GM21390 (cell line): Measurements from ENCODE around the gene PAWR.

ENCODE experiments used
- ATAC-seq: cut with Tn5 transposase; IDR thresholded peaks from one replicate; pipeline ENCODE4 v1.9.1; 2021; ENCODE audit not compliant: unreplicated experiment

The PAWR gene, protein sequence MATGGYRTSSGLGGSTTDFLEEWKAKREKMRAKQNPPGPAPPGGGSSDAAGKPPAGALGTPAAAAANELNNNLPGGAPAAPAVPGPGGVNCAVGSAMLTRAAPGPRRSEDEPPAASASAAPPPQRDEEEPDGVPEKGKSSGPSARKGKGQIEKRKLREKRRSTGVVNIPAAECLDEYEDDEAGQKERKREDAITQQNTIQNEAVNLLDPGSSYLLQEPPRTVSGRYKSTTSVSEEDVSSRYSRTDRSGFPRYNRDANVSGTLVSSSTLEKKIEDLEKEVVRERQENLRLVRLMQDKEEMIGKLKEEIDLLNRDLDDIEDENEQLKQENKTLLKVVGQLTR

GRCh38 chr12:79690638-79691510, at the start of gene PAWR:
Gene PAWR, minus strand, starts transcription at chr12:79690964. Its CDS starts 720 bp downstream, at chr12:79690244.
- peak; percentile 52 for ATAC-seq

DNA sequence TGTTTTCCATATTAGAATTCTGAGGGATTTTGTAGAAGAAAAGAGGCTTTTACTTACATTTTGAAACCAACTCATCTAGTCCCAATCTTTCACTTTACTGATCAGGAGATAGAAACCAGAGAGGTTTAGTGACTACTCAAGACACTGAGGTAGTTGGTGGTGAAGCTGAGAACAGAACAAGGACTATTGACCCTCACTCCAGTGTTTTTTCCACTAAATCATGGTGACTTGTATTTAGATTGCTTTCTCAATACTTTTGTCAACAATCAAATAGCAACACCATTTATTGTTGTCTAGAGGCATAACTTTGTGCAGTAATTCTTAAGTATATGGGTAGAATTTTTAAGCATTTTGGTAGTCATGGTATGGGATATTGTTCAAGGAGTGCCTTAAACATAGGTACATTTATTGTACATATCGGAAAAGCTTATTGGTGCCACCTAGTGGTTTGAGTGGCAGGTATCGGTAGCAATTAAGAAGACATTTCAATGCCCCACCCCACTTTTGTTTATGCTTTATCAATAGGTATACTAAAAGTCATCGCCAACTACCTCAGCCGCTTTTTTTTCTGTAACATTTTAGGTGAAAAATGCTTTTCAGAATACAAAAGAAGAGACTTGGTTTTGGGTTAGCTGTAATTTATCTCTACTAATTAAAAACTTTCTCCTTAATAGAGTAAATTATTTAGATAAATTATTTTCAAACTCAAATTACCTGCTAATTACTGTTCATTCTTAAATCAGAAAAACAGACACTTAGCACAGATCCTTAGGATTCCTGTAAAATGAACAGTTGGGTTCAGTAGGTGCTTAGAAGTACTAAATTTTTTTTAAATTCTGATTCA, 47.3 kb upstream of the PAWR start:
- peak; percentile 93 for ATAC-seq

DNA sequence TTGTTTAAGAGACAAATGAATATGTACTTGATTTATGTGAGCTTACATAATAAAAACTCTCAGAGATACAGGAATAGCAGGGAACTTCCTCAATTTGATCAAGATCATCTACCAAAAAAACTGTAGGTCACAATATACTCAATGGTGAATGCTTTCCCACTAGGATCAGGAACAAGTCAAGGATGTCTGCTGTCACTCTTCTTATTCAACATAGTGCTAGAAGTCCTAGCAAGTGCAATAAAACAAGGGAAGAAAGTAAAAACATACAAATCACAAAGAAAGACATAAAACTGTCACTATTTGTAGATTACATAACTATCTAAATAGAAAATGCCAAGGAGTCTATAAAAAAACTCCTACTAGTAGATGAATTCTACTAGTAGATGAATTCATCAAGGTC, 41.9 kb upstream of the PAWR start:
- ATAC-seq, result no peak

DNA sequence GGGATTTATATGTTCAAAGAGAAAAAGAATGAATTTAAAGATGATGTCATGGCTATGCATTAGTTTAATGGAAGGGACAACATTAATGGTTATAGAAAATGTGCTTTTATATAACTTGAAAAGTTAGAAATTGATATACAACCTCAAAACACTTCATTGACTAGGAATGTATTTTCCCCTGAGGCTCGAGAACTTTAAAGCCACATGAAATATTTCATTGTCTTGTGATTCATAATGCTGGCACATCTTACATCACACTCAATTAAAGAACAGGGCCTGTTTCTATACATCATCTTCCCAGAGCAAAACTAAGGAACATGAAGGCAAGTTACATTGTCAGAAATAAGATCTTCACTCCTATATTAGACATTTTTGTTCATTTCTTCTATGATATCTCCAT, 35.2 kb upstream of the PAWR start:
- ATAC-seq, result no peak

DNA sequence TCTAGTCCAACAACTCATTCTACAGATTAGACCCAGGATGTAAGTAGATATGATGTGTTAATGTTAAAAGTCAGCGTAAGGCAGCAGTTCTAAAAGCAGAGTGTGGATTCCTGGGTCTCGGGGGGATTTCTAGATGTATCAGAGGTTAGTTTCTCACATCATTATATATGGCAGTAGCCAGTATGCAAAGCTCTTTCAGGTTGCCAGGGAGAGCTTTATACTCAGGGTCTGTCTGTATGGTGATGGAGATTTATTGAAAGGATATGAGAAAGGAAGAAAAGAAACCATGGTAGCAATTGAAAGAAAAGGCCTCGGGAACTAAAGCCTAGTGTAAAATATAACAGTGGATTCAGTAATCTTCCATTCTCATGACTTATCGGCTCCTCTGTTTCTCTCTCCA, 26.2 kb upstream of the PAWR start:
- no peak for ATAC-seq

- no peak for ATAC-seq
These were observed 24.5 kb upstream of the PAWR start for GRCh38 chr12:79715308-79715707.

DNA sequence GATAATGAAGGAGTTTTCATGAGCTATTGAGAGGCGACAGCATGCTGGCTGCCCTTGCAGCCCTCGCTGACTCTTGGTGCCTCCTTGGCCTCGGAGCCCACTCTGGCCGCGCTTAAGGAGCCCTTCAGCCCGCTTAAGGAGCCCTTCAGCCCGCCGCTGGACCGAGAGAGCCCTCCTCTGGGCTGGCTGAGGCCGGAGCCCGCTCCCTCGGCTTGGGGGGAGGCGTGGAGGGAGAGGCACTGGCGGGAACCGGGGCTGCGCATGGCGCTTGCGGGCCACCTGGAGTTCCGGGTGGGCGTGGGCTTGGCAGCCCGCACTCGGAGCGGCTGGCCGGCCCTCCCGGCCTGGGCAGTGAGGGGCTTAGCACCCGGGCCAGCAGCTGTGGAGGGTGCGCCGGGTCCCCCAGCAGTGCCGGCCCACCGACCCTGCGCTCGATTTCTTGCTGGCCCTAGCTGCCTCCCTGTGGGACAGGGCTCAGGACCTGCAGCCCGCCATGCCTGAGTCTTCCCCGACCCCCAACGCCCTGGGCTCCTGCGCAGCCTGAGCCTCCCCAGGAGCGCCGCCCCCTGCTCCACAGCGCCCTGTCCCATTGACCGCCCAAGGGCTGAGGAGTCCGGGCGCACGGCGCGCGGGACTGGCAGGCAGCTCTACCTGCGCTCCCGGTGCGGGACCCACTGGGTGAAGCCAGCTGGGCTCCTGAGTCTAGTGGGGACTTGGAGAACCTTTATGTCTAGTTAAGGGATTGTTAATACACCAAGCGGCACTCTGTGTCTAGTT, 20.1 kb upstream of the PAWR start:
- no peak for ATAC-seq

DNA sequence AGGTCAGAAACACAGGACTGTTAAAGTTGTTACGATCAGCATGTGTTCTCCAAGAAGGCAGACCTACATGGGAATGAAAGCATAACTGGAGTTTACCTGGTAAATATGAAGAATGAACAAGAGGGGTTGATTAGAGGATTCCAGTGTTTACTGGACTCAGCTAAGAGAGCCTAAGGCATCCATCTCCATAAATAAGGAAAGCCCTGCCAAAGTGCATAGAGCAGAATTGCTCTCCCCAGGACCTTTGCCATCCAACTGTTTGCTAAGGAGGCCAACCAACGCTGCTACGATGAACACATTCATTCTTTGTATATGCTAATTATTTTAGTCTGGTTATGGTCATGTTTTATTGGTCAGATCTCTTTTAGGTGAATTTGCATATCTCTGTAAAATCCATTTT, 17.1 kb upstream of the PAWR start:
- ATAC-seq, result no peak

DNA sequence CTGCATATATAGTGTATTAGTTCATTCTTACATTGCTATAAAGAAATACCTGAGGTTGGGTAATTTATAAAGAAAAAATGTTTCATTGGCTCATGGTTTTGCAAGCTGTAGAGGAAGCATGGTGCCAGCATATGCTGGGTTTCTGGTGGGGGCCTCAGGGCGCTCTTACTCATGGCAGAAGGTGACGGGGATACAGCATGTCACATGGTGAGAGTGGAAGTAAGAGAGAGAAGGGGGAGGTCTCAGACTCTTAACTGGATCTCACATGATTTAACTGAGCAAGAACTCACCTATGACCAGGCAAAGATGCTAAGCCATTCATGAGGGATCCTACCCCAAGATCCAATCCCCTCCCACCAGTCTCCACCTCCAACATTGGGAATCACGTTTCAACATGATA, 15.9 kb upstream of the PAWR start:
- no peak for ATAC-seq

DNA sequence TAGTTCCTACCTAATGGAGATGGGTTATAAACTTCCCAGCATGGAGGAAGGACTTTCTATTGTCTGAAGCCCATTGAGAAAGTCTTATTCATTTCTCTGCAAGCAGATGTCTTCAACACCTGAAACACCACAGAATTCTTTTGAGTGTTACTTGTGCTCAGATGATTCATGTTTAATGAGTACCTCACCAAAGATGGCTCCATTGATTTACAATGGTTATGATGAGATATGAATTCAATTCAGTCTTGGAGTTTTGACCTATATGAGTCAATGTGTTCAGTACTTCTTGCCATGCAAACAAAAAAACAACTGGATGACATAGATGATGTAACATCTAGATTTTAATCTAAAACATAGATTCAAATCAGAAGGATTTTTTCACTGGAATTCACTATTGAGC, 15.4 kb upstream of the PAWR start:
- no peak for ATAC-seq

DNA sequence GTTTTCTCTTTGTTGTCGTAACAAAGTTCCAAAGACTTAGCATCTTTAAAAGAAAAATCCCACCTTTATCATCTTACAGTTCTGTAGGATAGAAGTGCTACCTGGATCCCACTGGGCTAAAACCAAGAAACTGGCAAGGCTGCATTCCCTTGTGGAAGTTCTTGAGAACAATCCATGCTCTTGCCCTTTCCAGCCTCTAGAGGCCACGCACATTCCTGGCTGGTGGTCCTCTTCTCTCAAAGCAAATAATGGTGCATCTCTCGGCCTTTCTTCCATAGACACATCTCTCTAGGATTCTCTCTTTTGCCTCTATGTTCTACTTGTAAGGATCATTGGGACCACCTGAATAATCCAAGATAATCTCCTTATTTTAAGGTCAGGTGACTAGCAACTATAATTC, 8.2 kb upstream of the PAWR start:
- no peak for ATAC-seq

DNA sequence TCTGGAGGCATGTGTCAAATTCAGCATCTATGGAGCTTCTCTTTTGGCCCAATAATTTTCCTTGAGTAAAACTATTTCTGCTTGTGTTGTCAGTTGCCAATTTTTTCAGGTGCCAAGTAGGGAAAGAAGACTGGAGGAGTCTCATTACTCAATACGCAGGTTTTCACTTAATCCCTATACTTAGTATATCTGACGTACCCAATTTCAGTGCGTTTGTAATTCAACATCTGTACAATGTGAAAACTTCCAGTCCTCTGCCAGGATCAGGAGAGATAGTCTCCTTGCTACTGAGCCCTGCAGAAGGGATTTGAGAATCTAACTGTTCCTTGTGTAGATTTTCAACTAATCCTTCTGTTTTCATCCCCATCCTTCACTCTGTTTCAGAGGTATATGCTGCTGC, 5.7 kb upstream of the PAWR start:
- no peak for ATAC-seq

DNA sequence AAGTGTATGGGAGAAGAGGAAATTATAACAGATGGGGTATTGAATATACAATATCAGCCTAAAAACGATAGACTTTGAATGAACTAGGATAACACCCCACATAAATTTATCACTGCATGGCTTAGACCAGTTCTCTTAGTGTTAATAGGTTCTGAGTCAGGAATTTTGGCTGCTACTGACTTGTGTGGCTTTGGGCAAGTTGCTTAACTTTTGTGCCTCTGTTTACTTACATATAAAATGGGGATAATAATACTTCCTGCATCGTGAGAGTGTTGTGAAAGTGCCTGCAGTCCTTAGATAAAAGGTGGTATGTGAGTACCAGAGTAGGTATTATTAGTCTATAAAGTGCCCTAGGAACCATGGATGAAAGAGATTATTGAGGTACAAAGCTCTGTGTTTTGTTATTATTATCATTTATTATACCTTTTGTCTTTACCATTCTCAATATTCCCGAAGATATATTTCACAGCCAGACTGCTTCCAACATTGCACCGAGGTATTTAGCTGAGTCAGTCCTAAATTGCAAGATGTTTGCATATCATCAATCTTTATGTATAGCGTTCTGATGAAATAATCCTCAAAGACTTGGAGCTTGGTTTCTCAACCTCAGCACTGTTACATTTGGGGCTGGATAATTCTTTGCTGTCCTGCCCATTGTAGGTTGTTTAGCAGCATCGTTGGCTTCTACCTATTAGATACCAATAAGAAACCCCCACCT, 2.3 kb upstream of the PAWR start:
- ATAC-seq, result no peak

- ATAC-seq, result no peak
These were observed 916 bp upstream of the PAWR start for GRCh38 chr12:79691511-79692248.

- peak; percentile 23 for ATAC-seq
These were observed 574 bp downstream of the PAWR start for GRCh38 chr12:79690142-79690637.

DNA sequence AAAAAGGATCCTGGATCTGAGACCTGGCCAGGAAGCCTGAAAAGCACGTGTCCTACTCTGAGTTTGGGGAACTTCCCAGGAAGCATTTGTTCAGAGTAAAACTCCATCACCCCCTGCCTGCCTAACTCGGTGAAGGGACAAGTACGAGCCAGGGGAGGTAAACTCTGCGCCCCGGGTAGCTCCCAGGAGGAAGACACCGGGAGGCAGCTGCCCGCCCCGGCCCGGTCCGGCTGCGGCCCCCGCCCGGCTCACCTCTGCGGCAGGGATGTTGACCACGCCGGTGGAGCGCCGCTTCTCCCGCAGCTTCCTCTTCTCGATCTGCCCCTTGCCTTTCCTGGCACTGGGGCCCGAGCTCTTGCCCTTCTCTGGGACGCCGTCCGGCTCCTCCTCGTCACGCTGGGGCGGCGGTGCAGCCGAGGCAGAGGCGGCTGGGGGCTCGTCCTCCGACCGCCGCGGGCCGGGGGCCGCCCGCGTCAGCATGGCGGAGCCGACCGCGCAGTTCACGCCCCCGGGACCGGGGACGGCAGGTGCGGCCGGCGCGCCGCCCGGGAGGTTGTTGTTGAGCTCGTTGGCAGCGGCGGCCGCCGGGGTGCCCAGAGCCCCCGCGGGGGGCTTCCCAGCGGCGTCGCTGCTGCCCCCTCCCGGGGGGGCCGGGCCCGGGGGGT, 1.2 kb downstream of the PAWR start:
- peak; percentile 26 for ATAC-seq

GRCh38 chr12:79689061-79689476, 1.7 kb downstream of the PAWR start:
- peak; percentile 0 for ATAC-seq

- ATAC-seq, result peak; percentile 11
These were observed 2.2 kb downstream of the PAWR start for GRCh38 chr12:79688376-79689060.
